ELR (cell line): ENCODE results near the gene ZNF613.
"Not testable (repeated sequence)": the region's sequence is repeated elsewhere in the genome, so short reads cannot be mapped to it uniquely, and the experiment has no call there.

ENCODE experiments used
- DNase-seq: peaks from one replicate; pipeline ENCODE4 v3.0.0-alpha.2; 2015; ENCODE audit warnings: low read depth

The ZNF613 gene

GRCh38 chr19:51944798-51945552, 17.7 kb downstream of the ZNF613 start:
- no peak for DNase-seq

DNA sequence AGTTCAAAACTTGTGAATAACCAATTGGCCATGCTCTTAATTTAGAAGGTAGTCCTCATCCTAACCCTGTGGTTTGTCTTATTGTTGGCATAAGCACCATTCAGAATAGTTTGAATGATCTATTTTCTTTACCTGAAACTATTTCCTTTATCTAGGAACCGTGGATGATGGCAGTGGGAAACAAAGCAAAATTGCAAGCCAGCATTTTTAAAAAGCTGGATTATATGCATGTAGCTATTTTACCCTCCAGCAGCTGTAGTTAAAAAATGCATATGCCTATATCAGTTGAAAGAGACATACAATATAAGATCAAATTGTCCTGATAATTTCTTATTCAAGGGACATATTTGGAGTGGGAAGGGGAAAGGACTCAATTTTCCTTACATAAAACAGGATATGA, 19.3 kb downstream of the ZNF613 start:
- DNase-seq = no peak

- peak; percentile 3 for DNase-seq
These were observed 21.7 kb downstream of the ZNF613 start for GRCh38 chr19:51948975-51949374.

GRCh38 chr19:51957846-51958245, 30.6 kb downstream of the ZNF613 start:
- DNase-seq = not testable (repeated sequence)

DNA sequence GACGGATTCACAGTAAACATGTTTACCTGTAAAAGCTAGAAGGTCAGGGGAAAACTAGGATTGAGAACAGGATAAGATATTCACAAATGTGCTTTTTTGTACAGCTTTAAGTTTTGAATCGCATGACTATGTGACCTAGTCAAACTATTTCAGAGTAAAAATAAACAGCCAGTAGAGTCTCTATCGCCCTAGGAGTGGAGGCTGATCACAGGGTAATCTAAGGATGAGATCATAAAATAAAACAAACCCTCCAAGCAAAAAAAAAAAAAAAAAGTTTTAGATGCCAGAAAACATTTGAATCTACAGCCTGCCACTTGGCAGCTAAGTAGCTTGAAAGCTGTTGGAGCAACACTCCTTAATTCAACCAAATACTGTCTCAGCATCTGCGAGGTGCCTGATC, 32.5 kb downstream of the ZNF613 start:
- no peak for DNase-seq

GRCh38 chr19:51960621-51961233, 33.5 kb downstream of the ZNF613 start:
- not testable (repeated sequence) for DNase-seq

DNA sequence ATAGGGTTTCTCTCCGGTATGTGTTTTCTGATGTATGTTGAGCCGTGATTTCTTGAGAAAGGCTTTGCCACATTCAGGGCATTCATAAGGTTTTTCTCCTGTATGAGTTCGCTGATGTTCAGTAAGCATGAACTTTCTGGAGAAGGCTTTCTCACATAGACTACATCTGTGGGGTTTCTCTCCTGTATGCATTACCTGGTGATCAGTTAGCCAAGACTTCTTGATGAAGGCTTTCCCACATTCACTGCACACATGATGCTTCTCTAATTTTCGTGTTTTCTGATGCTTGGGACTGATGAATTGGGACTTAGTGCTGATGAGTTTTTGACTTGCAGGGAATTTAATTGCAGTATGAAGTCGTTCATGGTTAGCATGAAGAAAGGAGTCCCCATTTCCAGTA, 38.3 kb downstream of the ZNF613 start:
- DNase-seq = no peak

DNA sequence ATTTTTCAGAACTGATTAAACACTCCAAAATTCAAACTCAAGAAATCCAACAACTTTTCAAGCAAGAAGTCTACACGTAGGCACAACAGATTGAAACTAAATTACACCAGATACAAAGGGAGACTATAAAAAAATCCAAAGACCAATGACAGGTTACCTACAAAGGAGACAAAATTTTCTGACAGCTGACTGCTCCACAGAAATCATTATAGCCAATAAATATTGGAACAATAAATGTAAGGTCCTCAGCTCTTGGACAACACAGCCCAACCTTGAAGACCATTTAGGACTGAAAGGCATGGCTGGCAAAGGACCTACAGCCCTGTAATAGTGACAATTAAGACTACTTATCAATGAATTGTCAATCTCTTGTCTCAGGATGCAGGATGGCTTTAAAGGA, 43.4 kb downstream of the ZNF613 start:
- no peak for DNase-seq

DNA sequence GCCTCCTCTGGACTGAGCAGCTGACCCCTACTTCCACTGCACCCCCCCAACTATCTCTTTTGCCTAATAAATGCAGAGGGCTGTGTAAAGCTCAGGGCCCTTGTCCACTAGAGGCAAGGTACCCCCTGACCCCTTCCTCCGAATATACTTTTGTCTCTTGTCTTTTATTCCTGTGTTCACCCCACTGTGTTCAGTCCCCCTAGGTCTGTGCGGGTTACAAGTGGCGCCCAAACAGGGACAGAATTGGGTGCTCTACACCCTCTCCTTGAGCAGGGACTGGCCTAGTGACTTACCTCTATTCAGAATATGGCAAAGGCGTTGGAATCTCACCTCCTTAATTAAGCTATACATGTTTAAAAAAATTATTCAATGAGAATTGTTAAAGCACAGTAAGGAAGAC, 44.4 kb downstream of the ZNF613 start:
- DNase-seq = peak; percentile 7

DNA sequence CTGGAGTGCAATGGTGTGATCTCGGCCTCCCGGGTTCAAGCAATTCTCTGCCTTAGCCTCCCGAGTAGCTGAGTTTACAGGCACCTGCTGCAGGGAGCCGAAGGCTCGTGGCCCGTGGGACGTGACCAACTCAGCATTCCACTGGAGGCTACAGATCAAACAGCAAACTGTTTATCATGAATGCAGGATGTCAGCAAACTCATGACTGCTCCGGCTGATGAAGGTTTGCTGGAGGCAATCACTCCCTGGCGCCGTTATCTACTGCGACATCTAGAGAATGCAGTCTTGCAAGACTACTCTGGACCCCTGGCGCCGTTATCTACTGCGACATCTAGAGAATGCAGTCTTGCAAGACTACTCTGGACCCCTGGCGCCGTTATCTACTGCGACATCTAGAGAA, 48.5 kb downstream of the ZNF613 start:
- not testable (repeated sequence) for DNase-seq

DNA sequence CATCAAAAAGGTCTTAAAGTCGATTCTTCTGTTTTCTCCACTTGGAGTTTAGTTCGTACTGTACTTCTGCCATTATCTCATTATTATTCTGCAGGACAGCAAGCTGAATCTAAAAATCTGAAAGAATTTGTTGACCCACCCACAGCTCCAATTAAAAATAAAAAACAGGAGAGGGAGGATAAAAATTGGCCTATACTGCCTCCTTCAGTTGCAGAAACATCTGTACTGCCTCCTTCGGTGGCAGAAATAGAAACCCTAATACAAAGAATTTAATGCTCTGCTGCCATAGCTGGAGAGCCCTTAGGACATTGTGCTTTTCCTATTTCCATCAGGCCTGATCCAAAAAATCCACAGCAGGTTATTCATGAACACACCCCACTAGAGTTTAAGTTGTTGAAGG, 49.6 kb downstream of the ZNF613 start:
- DNase-seq = no peak

GRCh38 chr19:51977346-51977745, 50.1 kb downstream of the ZNF613 start:
- DNase-seq = no peak

- peak; percentile 12 for DNase-seq
These were observed 51.6 kb downstream of the ZNF613 start for GRCh38 chr19:51978882-51979281.

- no peak for DNase-seq
These were observed 53.0 kb downstream of the ZNF613 start for GRCh38 chr19:51980116-51980736.

DNA sequence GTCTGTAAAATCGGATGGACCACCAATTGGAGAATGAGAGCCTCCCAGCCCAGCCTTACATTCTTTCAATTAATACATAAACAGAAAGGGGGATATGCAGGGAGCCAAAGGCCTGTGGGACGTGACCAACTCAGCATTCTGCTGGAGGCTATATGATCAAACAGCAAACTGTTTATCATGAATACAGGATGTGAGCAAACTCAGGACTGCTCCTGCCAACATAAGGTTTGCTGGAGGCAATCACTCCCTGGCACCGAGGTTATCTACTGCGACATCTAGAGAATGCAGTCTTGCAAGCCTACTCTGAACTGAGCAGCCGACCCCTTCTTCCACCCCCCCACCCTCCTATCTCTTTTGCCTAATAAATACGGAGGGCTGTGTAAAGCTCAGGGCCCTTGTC, 53.7 kb downstream of the ZNF613 start:
- peak; percentile 9 for DNase-seq

DNA sequence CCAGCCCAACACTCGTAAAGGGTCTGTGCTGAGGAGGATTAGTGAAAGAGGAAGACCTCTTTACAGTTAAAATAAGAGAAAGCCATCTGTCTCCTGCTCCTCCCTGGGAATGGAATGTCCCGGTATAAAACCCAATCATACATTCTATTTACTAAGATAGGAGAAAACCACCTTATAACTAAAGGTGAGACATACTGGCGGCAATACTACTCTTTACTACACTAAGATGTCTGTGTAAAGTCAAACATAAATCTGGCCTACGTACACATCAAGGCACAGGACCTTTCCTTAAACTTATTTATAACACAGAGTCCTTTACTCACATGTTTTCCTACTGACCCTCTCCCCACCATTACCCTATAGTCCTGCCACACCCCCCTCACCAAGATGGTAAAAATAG, 56.1 kb downstream of the ZNF613 start:
- DNase-seq = no peak

DNA sequence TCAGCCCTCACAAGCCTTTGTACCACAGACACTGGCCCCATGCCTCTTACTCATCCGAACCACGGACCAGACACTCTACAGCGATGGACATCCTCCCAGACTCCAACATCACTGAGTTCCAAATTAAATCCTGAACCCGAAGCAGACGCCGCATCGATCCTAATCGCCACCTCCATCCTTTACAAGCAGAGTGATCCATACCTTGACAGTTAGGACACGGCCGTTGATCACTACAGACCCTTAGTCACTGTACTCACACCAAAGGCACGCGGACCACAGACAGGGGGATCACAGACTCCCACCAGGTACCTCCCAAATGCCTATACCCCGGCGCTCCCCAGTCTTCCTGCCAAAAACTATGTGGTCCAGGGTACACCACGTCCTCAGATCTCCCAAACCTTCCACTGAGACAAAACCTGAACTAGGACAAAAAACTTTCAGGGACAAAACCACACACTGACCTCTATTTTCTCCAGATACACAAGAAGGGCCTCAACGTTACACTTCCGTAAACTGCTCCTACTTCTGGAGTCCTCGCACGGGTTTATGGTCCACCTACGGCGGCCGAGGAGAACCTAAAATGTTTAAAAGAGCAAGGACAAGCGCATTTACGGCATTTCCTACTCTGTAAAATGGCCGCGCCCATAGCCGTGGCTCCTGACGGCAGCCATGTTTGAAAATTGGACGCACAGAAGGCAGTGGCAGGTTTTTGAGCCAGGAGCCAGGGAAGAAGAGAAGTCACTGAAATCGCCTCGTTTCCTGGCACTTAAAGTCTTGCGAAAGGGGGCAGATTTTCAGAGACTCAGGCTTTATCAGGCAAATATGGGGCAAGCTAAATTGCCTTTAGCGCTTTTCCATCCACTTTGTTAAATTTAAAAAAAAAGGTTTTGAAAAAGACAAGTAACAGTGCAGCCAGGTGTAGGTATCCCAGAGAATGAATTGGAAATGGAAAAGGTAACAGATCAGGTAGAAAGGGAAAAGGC, 59.3 kb downstream of the ZNF613 start, which contains the start of gene ZNF350:
Gene ZNF350 (minus strand): TSS at position 532 of the 983 bp plus-strand sequence. CDS start 12,480 bp downstream, outside the sequence.
- peak; percentile 93 for DNase-seq

- no peak for DNase-seq
These were observed 66.2 kb downstream of the ZNF613 start for GRCh38 chr19:51993422-51993821.

DNA sequence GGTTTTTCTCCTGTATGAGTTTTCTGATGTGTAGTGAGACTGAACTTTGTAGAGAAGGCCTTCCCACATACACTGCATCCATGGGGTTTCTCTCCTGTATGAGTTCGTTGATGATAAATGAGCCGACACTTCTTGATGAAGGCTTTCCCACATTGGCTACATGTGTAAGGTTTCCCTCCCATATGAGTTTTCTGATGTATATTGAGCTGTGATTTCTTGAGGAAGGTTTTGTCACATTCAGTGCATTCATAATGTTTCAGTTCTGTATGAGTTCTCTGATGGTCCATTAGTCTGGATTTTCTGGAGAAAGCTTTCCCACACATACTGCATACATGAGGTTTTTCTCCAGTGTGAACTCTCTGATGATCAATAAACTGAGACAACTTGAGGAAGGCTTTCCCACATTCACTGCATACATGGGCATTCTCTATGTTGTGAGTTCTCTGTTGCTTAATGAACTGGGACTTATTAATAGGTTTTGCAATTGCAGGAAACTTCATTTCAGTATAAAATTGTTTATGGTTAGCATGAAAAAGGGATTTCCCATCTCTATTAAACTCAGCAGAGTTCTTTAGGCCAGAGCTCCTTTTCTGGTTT, 66.9 kb downstream of the ZNF613 start:
- no peak for DNase-seq
